Neural progenitor cell (in vitro differentiated cells): ENCODE results near the gene CHTF8.

ENCODE experiments used
- CTCF ChIP-seq: fragments of 200-600 bp; sonication (generic); IDR thresholded peaks from 2 replicates; pipeline ENCODE4 v1.5.1; 2017; ENCODE audit warnings: antibody characterized with exemption, mild to moderate bottlenecking
- EZH2 ChIP-seq: fragments of 200-600 bp; sonication (generic); IDR thresholded peaks from 2 replicates; pipeline ENCODE4 v1.6.1; 2017; ENCODE audit warnings: antibody characterized with exemption, mild to moderate bottlenecking, moderate library complexity
- EZH2phosphoT487 ChIP-seq: fragments of 200-600 bp; sonication (generic); IDR thresholded peaks from 2 replicates; pipeline ENCODE4 v1.6.1; 2017; ENCODE audit warnings: antibody characterized with exemption

DNA sequence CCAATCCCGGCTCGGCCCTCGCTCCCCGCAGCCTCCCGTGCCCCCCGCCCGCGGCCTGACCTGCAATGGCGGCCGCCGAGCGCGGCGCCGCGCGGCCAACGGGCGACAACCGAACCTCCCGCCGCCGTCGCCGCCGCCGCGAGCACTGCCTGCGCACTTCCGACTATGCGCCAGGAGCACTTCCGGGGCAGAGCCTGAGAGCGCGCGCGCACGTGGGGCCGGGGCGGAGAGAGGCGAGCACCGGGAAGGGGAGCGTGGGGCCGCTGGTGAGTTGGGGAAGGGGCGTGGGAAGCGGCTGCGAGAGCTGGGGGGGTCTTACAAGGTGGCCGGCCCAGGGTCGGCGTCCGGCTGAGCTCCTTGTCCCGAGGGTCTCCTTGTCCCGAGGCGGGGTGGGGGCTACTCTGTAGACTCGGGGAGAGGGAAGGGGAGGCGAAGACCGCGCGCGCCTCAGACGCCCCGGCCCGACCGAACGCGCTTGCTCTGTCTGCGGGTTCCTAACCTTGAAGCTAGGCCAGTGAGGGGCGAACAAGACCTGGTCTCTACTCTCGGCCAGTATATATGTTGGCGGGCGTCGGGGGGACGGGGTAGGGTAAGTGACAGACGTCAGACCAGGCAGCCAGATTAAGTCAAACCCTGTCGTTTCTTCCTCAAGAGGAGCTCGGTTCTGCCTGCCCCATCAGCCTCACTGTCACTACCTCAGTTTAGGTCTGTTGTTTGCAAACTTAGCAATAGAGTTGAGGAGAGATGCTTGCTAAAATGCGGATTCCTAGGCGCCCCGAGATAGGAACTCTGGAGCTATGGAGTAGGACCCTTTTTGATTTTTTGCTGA, at the start of gene CHTF8, which contains the start of gene UTP4:
- TF ChIP-seq EZH2 (no peak), CTCF (no peak), EZH2phosphoT487 (no peak)
